ENCODE data around the gene RNF145. TPM values are rescaled to one million over a fixed set of nuclear protein-coding genes. Genes with fewer than 3 reads are reported as not detected.
A peak's percentile ranks its signal among the peaks of the same experiment; 100 is the strongest.

The RNF145 gene
- total RNA-seq, 2 experiments from 2014 or later: 77.5 to 87.5 TPM

GRCh38 chr5:159174511-159175168 lies 34.7 kb downstream of the RNF145 start:
- CTCF ChIA-PET: interaction anchor here (0.9 to 2.5 kb wide), 3 partner anchors 11 to 101 kb away, joined by 3 to 11 read pairs (median 3); no protein-coding TSS in a partner anchor
- Mint-ChIP-seq H3K9me3 (no peaks in the 10 kb centered on the region), H3K36me3 (ENCODE audit: low read depth) (peaks cover 48% of the 10 kb centered on the region), H3K27me3 (no peaks in the 10 kb centered on the region), H3K4me1 (ENCODE audit: low read depth) (peaks cover 54% of the 10 kb centered on the region), H3K4me3 (no peak overlapping the region), H3K27ac (peak overlapping the region; percentile 72)
- DNase-seq (no peak), ATAC-seq (no peak)
- intact Hi-C loops (cut with micrococcal nuclease): no loop called here
- no peak for TF ChIP-seq CTCF (IDR thresholded peaks at IDR 0.05)
- POLR2A ChIA-PET: interaction anchor here (0.9 to 1.3 kb wide), 2 partner anchors 17 to 33 kb away, joined by 3 to 4 read pairs; no protein-coding TSS in a partner anchor

GRCh38 chr5:159171274-159171673 lies 38.1 kb downstream of the RNF145 start:
- no peak for DNase-seq
- Mint-ChIP-seq H3K4me3 (no peak overlapping the region), H3K9me3 (no peaks in the 10 kb centered on the region), H3K27me3 (no peaks in the 10 kb centered on the region), H3K36me3 (ENCODE audit: low read depth) (peaks cover 45% of the 10 kb centered on the region), H3K4me1 (ENCODE audit: low read depth) (peaks cover 28% of the 10 kb centered on the region), H3K27ac (peak overlapping the region; percentile 24)
- ChIA-PET CTCF (interaction anchor here (1.2 to 4.2 kb wide), 2 partner anchors 9 to 15 kb away, joined by 3 to 24 read pairs; no protein-coding TSS in a partner anchor), POLR2A (interaction anchor here (0.7 kb wide), 1 partner anchor 225 kb away, joined by 3 read pairs; no protein-coding TSS in a partner anchor)
- ATAC-seq: no peak
- no peak for TF ChIP-seq CTCF (IDR thresholded peaks at IDR 0.05)
- intact Hi-C loops (cut with micrococcal nuclease): no loop called here

GRCh38 chr5:159170021-159170420 lies 39.3 kb downstream of the RNF145 start:
- peaks cover 43% of the 10 kb centered on the region for H3K36me3 Mint-ChIP-seq (ENCODE audit: low read depth)
- peaks cover 20% of the 10 kb centered on the region for H3K4me1 Mint-ChIP-seq (ENCODE audit: low read depth)
- H3K27me3 Mint-ChIP-seq: no peaks in the 10 kb centered on the region
- H3K4me3 Mint-ChIP-seq: no peak overlapping the region
- intact Hi-C loops (cut with micrococcal nuclease): no loop called here
- ChIA-PET POLR2A (no interaction called here), CTCF (interaction anchor here (1.7 to 4.2 kb wide), 2 partner anchors 13 to 147 kb away, joined by 4 to 24 read pairs; no protein-coding TSS in a partner anchor)
- DNase-seq (no peak), ATAC-seq (no peak)
- no peak for TF ChIP-seq CTCF (IDR thresholded peaks at IDR 0.05)
- H3K27ac Mint-ChIP-seq: peak overlapping the region; percentile 51
- H3K9me3 Mint-ChIP-seq: no peaks in the 10 kb centered on the region

GRCh38 chr5:159166416-159166815 lies 42.9 kb downstream of the RNF145 start:
- Mint-ChIP-seq H3K4me3 (no peak overlapping the region), H3K36me3 (ENCODE audit: low read depth) (peaks cover 34% of the 10 kb centered on the region), H3K9me3 (no peaks in the 10 kb centered on the region), H3K27me3 (no peaks in the 10 kb centered on the region), H3K27ac (no peak overlapping the region), H3K4me1 (ENCODE audit: low read depth) (peaks cover 26% of the 10 kb centered on the region)
- CTCF ChIA-PET: interaction anchor here (1.5 kb wide), 1 partner anchor 9 kb away, joined by 10 read pairs; no protein-coding TSS in a partner anchor
- ATAC-seq: no peak
- no peak for TF ChIP-seq CTCF (IDR thresholded peaks at IDR 0.05)
- intact Hi-C loops (cut with micrococcal nuclease): no loop called here
- no peak for DNase-seq
- POLR2A ChIA-PET: no interaction called here

GRCh38 chr5:159163701-159164046 lies 45.7 kb downstream of the RNF145 start:
- intact Hi-C loops (cut with micrococcal nuclease): no loop called here
- H3K27ac Mint-ChIP-seq: peak overlapping the region; percentile 80
- peaks cover 40% of the 10 kb centered on the region for H3K4me1 Mint-ChIP-seq (ENCODE audit: low read depth)
- DNase-seq (no peak), ATAC-seq (no peak)
- peaks cover 44% of the 10 kb centered on the region for H3K36me3 Mint-ChIP-seq (ENCODE audit: low read depth)
- ChIA-PET CTCF (interaction anchor here (0.8 to 1.2 kb wide), 4 partner anchors 9 to 47 kb away, joined by 3 to 4 read pairs (median 3); no protein-coding TSS in a partner anchor), POLR2A (interaction anchor here (0.8 to 1.0 kb wide), 2 partner anchors 45 to 115 kb away, joined by 3 read pairs; no protein-coding TSS in a partner anchor)
- no peak overlapping the region for H3K4me3 Mint-ChIP-seq
- H3K27me3 Mint-ChIP-seq: no peaks in the 10 kb centered on the region
- H3K9me3 Mint-ChIP-seq: no peaks in the 10 kb centered on the region
- TF ChIP-seq CTCF (IDR thresholded peaks at IDR 0.05): no peak

Data from activated CD8-positive, alpha-beta T cell treated with anti-CD3 and anti-CD28 coated beads for 36 hours (primary cell).